SK-N-SH (cell line): ENCODE results near the gene ZC2HC1C.

Experiments used
- MXI1 ChIP-seq: IDR thresholded peaks from 2 replicates; pipeline ENCODE4 v1.6.1; 2012; ENCODE audit warnings: mild to moderate bottlenecking, low read depth, low read length, improper control_type of control experiment
- RAD21 ChIP-seq: IDR thresholded peaks from 2 replicates; pipeline ENCODE4 v1.6.1; 2012; ENCODE audit warnings: mild to moderate bottlenecking, low read length
- TAF1 ChIP-seq: IDR thresholded peaks from 2 replicates; pipeline ENCODE4 v1.6.1; 2012; ENCODE audit warnings: low read depth, mild to moderate bottlenecking, low read length, moderate library complexity, borderline replicate concordance
- TF ChIP-seq, protein P1 (sequence below): fragments of 200-600 bp; sonication (generic); IDR thresholded peaks from 2 replicates; pipeline ENCODE4 v1.6.1; 2017; ENCODE audit warnings: antibody characterized with exemption, mild to moderate bottlenecking, moderate library complexity

DNA sequence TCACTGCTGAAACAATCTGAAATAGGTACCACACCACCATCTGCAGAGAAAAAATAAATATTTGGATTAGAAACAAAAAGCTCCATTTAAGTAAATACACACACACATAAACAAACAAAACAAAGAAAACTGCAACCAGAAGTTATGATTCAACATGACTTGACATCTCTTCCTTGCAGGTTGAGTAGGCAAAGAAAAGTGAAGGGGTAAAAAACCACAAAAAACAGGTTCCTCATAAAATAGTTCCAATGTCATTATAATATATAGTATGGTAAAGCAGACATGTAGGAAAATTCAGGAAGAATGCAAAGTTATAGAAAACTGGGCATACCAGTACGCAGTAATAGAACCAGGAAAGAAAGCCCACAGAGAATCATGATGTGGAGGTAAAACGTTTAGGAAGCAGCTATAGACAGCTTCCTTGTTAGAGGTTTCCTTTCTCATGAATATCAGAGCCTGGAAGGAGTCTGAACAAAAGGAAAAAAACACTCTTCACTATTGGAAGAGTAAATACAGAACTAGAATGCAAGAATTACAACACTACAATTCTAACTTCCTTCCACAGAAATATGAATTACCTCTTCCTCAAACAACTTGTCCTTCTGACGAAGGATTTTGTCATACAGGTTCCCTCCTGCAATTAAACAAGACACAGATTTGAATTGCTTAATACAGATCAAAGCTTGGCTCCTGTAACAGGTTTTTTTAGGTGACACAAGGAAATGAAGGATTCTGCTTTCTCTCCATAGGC is 51.3 kb downstream of the ZC2HC1C start:
- TF ChIP-seq RAD21, result no peak
- no peak for TF ChIP-seq MXI1
- TF ChIP-seq, protein P1, sequence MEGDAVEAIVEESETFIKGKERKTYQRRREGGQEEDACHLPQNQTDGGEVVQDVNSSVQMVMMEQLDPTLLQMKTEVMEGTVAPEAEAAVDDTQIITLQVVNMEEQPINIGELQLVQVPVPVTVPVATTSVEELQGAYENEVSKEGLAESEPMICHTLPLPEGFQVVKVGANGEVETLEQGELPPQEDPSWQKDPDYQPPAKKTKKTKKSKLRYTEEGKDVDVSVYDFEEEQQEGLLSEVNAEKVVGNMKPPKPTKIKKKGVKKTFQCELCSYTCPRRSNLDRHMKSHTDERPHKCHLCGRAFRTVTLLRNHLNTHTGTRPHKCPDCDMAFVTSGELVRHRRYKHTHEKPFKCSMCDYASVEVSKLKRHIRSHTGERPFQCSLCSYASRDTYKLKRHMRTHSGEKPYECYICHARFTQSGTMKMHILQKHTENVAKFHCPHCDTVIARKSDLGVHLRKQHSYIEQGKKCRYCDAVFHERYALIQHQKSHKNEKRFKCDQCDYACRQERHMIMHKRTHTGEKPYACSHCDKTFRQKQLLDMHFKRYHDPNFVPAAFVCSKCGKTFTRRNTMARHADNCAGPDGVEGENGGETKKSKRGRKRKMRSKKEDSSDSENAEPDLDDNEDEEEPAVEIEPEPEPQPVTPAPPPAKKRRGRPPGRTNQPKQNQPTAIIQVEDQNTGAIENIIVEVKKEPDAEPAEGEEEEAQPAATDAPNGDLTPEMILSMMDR, result no peak
- no peak for TF ChIP-seq TAF1
